Astrocyte (in vitro differentiated cells and primary cell): Measurements from ENCODE around the gene VPS35.

Source experiments
- CTCF ChIP-seq: IDR thresholded peaks from 2 replicates; pipeline ENCODE4 v1.5.1; 2011; ENCODE audit warnings: low read depth, mild to moderate bottlenecking, inconsistent platforms, low read length, moderate library complexity; ENCODE audit not compliant: insufficient read depth
- EZH2 ChIP-seq: IDR thresholded peaks from 2 replicates; pipeline ENCODE4 v1.6.1; 2012; ENCODE audit warnings: mild to moderate bottlenecking, low read length, inconsistent platforms; ENCODE audit not compliant: insufficient read depth

- TF ChIP-seq CTCF (peak; percentile 96), EZH2 (no peak)
These were observed 15.5 kb downstream of the VPS35 start for GRCh38 chr16:46673320-46674013.
